ENCODE data around the gene SETD2.

SETD2 gene

DNA sequence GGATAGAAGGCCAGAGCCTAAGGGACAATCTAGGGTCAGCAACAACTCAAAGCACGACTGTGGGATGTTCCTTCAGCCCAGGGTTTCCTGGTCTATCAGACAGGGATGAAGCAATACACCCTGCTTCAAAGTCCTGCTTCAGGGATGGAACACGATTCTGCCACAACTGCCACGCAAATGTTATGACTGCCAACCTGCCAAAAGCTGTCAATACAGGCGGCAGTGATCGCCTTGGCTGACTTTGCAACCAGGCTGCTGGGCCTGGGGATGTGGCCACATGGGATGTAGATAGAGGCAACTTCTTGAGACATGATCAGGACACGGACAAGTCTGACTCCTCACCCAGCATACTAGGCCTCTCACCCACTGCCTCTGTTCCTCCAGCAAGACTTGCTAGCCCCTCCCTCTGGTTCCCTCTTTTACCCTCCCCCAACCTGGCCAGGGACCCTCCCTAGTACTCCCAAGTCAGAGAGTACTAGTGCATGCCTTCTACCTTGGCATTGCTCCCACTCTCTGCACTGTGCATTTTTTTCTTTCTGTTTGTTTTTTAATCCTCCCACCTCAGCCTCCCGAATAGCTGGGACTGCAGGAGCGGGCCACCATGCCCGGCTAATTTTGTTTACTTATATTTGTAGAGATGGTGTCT, 195.0 kb downstream of the SETD2 start:
- no peaks in the 10 kb centered on the region for H3K9me3 ChIP-seq (ENCODE audit: control extremely low read depth in 1 of 5, control insufficient read depth in 4 of 5, insufficient read depth in 2 of 5, low read depth in 1 of 5, low read length in 4 of 5)
- ChIA-PET CTCF (interaction anchor here (0.9 to 4.5 kb wide), 9 partner anchors 12 to 46 kb away, joined by 3 to 27 read pairs (median 5); no protein-coding TSS in a partner anchor), POLR2A (interaction anchor here (0.6 kb wide), 1 partner anchor 229 kb away, joined by 4 read pairs; no protein-coding TSS in a partner anchor)
- 74% methylated on average over 6 of the region's 9 CpGs for WGBS (ENCODE audit: insufficient coverage)
- no peak overlapping the region for H3K27ac ChIP-seq (ENCODE audit: insufficient read depth in 1 of 2, low read depth in 1 of 2, low read length in 2 of 2, poor library complexity in 1 of 2, severe bottlenecking in 2 of 2)
- no peak for DNase-seq
- H3K27me3 ChIP-seq (replicated peaks in 2 of 5; ENCODE audit: control insufficient read depth in 4 of 5, insufficient read depth in 5 of 5, low read length in 4 of 5), result no peaks in the 10 kb centered on the region
- H3K4me3 ChIP-seq (ENCODE audit: control insufficient read depth in 1 of 7, extremely low read depth in 1 of 7, insufficient read depth in 4 of 7, low read depth in 2 of 7, low read length in 6 of 7), result no peak overlapping the region
- H3K4me1 ChIP-seq (ENCODE audit: control extremely low read depth in 1 of 4, control insufficient read depth in 4 of 4, insufficient read depth in 4 of 4, low read length in 3 of 4), result peaks cover 24 to 79% (median 63%) of the 10 kb centered on the region in 4 experiments
- H3K36me3 ChIP-seq (ENCODE audit: control insufficient read depth in 4 of 4, insufficient read depth in 4 of 4, low read length in 3 of 4), result peaks cover 2 to 38% (median 8%) of the 10 kb centered on the region in 4 experiments

DNA sequence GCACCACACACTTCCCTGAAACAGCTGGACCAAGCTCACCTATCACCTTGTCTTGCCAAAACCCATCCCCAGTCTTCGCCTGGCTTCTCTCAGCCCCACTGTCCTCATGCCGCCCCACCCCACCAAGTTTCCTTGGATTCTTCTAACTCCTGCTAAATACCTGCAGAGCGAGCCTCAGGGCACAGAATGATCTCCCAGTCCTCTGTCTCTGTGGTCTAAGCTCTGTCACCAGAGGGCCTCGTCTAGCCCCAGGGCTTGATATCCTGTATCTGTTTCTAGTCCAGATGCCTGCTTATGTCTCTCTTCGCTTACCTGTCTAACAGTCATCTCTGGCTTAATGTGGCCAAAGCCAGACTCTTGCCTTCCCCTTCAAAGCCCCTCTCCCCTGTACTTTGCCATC, 197.1 kb downstream of the SETD2 start:
- peaks cover 18 to 67% (median 53%) of the 10 kb centered on the region in 4 experiments for H3K4me1 ChIP-seq (ENCODE audit: control extremely low read depth in 1 of 4, control insufficient read depth in 4 of 4, insufficient read depth in 4 of 4, low read length in 3 of 4)
- no peaks in the 10 kb centered on the region for H3K27me3 ChIP-seq (replicated peaks in 2 of 5; ENCODE audit: control insufficient read depth in 4 of 5, insufficient read depth in 5 of 5, low read length in 4 of 5)
- H3K4me3 ChIP-seq (ENCODE audit: control insufficient read depth in 1 of 7, extremely low read depth in 1 of 7, insufficient read depth in 4 of 7, low read depth in 2 of 7, low read length in 6 of 7), result no peak overlapping the region
- WGBS (ENCODE audit: insufficient coverage), result 83% methylated on average over 5 of the region's 5 CpGs
- peaks cover 9 to 47% (median 11%) of the 10 kb centered on the region in 4 experiments for H3K36me3 ChIP-seq (ENCODE audit: control insufficient read depth in 4 of 4, insufficient read depth in 4 of 4, low read length in 3 of 4)
- H3K9me3 ChIP-seq (ENCODE audit: control extremely low read depth in 1 of 5, control insufficient read depth in 4 of 5, insufficient read depth in 2 of 5, low read depth in 1 of 5, low read length in 4 of 5), result peaks cover 0 to 6% (median 3%) of the 10 kb centered on the region in 5 experiments
- CTCF ChIA-PET, result interaction anchor here (0.9 to 4.5 kb wide), 8 partner anchors 9 to 40 kb away, joined by 3 to 27 read pairs (median 8); no protein-coding TSS in a partner anchor
- H3K27ac ChIP-seq (ENCODE audit: insufficient read depth in 1 of 2, low read depth in 1 of 2, low read length in 2 of 2, poor library complexity in 1 of 2, severe bottlenecking in 2 of 2), result no peak overlapping the region
- POLR2A ChIA-PET, result interaction anchor here (1.1 to 1.4 kb wide), 3 partner anchors 8 to 11 kb away, joined by 3 read pairs; partner anchors contain the start of gene CCDC12
- DNase-seq, result no peak
